Naive thymus-derived CD4-positive, alpha-beta T cell (primary cell): ENCODE data around the gene GARS1. TPM values are rescaled to one million over a fixed set of nuclear protein-coding genes. Genes with fewer than 3 reads are reported as not detected.

Experiments used
- polyA plus RNA-seq, 2 donors: library from polyadenylated mRNA; unstranded; fragments of 300-500 nt; fragmentation: Illumina TruSeq; gene quantifications; one replicate each; pipeline ENCODE4 v1.2.3, GENCODE V29; 2021
- total RNA-seq, 6 experiments: library from RNA in 5 of 6; stranded (reverse) in 5 of 6; gene quantifications; 1 replicate in 5 of 6; 2 replicates in 1 of 6; pipeline ENCODE4 v1.2.3 and lab custom pipeline; 2021 to 2026

GARS1 gene
- total and polyA plus RNA-seq, 7 experiments from 2014 or later = 73.8 to 143 (median 75.9) TPM

Other genes with a start within 250 kb of the GARS1 start
- gene NOD1, start 116.1 kb upstream of the GARS1 start, total RNA-seq = 10 to 100 TPM; 17.3 to 24.6 (median 19.2) TPM
- gene NOD1, start 116.1 kb upstream of the GARS1 start, polyA plus RNA-seq = 1 to 10 TPM; 6.1 to 6.5 TPM
- gene GGCT, start 90.0 kb upstream of the GARS1 start, total RNA-seq = 10 to 100 TPM in 4 of 5 experiments, 1 to 10 TPM in 1; 9.5 to 39.2 (median 10.8) TPM
- 10 to 100 TPM; 18.9 to 30.0 TPM for gene GGCT, start 90.0 kb upstream of the GARS1 start, polyA plus RNA-seq
- not detected for gene CRHR2, start 87.6 kb downstream of the GARS1 start, total RNA-seq
- not detected for gene CRHR2, start 87.6 kb downstream of the GARS1 start, polyA plus RNA-seq
- 1 to 10 TPM in 2 of 5 experiments, under 1 TPM in 3; 0.38 to 4.8 (median 0.56) TPM for gene INMT, start 157.3 kb downstream of the GARS1 start, total RNA-seq
- under 1 TPM in 1 of 2 donors, not detected in 1; 0.24 TPM for gene INMT, start 157.3 kb downstream of the GARS1 start, polyA plus RNA-seq
- gene MINDY4, start 176.5 kb downstream of the GARS1 start, total RNA-seq = 1 to 10 TPM in 2 of 5 experiments, under 1 TPM in 3; 0.82 to 1.5 (median 0.94) TPM
- gene MINDY4, start 176.5 kb downstream of the GARS1 start, polyA plus RNA-seq = under 1 TPM; 0.41 to 0.54 TPM